HG03064 (cell line): ENCODE data around the gene TMEM178B.
"Not testable (repeated sequence)": the region's sequence is repeated elsewhere in the genome, so short reads cannot be mapped to it uniquely, and the experiment has no call there.

Source experiments
- ATAC-seq: cut with Tn5 transposase; IDR thresholded peaks from one replicate; pipeline ENCODE4 v1.9.1; 2021; ENCODE audit warnings: low read depth; ENCODE audit not compliant: unreplicated experiment

The TMEM178B gene

GRCh38 chr7:141132671-141133070 is 58.8 kb downstream of the TMEM178B start:
- ATAC-seq: no peak

- ATAC-seq: no peak
Measured at GRCh38 chr7:141133646-141134045, 59.8 kb downstream of the TMEM178B start.

- ATAC-seq: no peak
Measured at GRCh38 chr7:141142058-141142457, 68.2 kb downstream of the TMEM178B start.

- no peak for ATAC-seq
Measured at GRCh38 chr7:141144921-141145629, 71.2 kb downstream of the TMEM178B start.

- ATAC-seq: no peak
Measured at GRCh38 chr7:141145630-141145982, 71.7 kb downstream of the TMEM178B start.

GRCh38 chr7:141147482-141147881 is 73.6 kb downstream of the TMEM178B start:
- ATAC-seq: no peak

- no peak for ATAC-seq
Measured at GRCh38 chr7:141150465-141150864, 76.6 kb downstream of the TMEM178B start.

- ATAC-seq: no peak
Measured at GRCh38 chr7:141151746-141152145, 77.9 kb downstream of the TMEM178B start.

- ATAC-seq: no peak
Measured at GRCh38 chr7:141153231-141153630, 79.4 kb downstream of the TMEM178B start.

GRCh38 chr7:141154131-141154732 is 80.4 kb downstream of the TMEM178B start:
- ATAC-seq: no peak

GRCh38 chr7:141156407-141156806 is 82.5 kb downstream of the TMEM178B start:
- no peak for ATAC-seq

GRCh38 chr7:141157138-141157765 is 83.4 kb downstream of the TMEM178B start:
- ATAC-seq: no peak

GRCh38 chr7:141158561-141158960 is 84.7 kb downstream of the TMEM178B start:
- ATAC-seq: peak; percentile 63

GRCh38 chr7:141160246-141160860 is 86.5 kb downstream of the TMEM178B start:
- no peak for ATAC-seq

- ATAC-seq: no peak
Measured at GRCh38 chr7:141161550-141162535, 88.0 kb downstream of the TMEM178B start.

- no peak for ATAC-seq
Measured at GRCh38 chr7:141165521-141165920, 91.7 kb downstream of the TMEM178B start.

- no peak for ATAC-seq
Measured at GRCh38 chr7:141166926-141167325, 93.1 kb downstream of the TMEM178B start.

GRCh38 chr7:141167381-141167964 is 93.6 kb downstream of the TMEM178B start:
- ATAC-seq: no peak

GRCh38 chr7:141169157-141169556 is 95.3 kb downstream of the TMEM178B start:
- ATAC-seq: not testable (repeated sequence)

- not testable (repeated sequence) for ATAC-seq
Measured at GRCh38 chr7:141175728-141176127, 101.9 kb downstream of the TMEM178B start.
